HG03025 (cell line): ENCODE results near the gene VAX1.
"Not testable (repeated sequence)": the region's sequence is repeated elsewhere in the genome, so short reads cannot be mapped to it uniquely, and the experiment has no call there.

Source experiments
- ATAC-seq: cut with Tn5 transposase; IDR thresholded peaks from one replicate; pipeline ENCODE4 v1.9.1; 2021; ENCODE audit warnings: mild to moderate bottlenecking, moderate library complexity; ENCODE audit not compliant: unreplicated experiment, low FRiP score

VAX1 gene, protein sequence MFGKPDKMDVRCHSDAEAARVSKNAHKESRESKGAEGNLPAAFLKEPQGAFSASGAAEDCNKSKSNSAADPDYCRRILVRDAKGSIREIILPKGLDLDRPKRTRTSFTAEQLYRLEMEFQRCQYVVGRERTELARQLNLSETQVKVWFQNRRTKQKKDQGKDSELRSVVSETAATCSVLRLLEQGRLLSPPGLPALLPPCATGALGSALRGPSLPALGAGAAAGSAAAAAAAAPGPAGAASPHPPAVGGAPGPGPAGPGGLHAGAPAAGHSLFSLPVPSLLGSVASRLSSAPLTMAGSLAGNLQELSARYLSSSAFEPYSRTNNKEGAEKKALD

DNA sequence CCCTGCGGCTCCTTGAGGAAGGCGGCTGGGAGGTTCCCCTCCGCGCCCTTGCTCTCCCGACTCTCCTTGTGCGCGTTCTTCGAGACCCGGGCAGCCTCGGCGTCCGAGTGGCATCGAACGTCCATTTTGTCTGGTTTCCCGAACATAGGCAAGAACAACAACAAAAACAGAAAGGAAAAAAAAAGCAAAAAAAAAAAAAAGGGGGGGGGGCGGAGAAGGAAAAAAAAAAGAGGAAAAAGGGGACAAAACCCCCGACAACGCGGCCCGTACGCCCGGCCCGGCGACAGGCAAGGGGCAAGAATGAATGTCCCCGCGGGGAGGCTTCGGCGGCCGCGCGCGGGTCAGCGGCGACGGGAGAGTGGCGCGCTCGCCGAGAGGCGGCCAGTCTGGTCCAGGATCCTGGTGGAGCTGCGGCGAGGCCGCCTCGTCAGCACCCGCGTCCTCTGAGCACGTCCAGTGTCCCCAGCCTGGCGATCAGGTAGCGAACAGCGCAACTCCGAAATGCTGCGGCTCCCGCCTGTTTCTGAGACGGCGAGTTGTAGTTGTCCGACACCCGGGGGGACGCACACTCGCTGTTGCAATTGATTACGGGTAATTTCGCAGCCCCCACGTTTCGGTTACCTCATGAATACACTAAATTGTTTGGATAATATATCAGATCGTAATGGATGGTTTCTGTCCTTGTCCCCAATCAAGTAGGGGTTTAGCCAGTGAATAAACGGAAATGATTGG lies at the start of gene VAX1:
Gene VAX1, minus strand, starts transcription at position 360 of the 732 bp plus-strand sequence. Its CDS starts 214 bp downstream, at position 146.
- ATAC-seq = no peak

GRCh38 chr10:117186832-117187615 lies 49.0 kb upstream of the VAX1 start:
- ATAC-seq = no peak

DNA sequence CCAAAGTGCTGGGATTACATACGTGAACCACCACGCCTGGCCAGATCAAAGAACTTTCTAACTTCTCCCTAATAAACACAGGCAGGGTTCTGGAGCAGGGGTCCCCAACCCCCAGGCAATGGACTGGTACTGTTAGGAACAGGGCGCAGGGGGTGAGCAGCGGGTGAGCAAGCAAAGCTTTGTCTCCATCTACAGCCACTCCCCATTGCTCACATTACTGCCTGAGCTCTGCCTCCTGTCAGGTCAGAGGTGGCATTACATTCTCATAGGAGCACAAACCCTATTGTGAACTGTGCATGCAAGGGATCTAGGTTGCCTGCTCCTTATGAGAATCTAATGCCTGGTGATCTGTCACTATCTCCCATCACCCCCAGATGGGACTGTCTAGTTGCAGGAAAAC lies 47.7 kb upstream of the VAX1 start:
- not testable (repeated sequence) for ATAC-seq

DNA sequence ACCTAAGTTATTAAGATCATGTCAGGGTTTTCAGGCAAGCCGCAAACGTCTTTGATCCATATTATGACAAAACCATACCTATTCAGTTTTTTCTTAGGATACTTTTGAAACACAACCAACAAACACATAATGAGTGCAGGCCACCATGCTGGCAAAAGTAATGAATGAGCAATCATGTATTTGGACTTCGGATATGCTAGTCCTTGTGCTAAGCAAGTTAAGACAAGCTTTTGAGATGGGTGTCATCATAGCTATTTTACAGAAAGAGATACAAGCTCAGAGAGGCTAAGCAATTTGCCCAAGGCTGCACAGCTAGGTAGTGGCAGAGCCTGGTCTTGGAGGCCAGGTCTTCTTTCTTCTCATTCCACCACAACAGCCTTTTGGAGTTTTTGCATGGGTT lies 46.8 kb upstream of the VAX1 start:
- no peak for ATAC-seq

- no peak for ATAC-seq
Observed at GRCh38 chr10:117184296-117184695, 46.2 kb upstream of the VAX1 start.

DNA sequence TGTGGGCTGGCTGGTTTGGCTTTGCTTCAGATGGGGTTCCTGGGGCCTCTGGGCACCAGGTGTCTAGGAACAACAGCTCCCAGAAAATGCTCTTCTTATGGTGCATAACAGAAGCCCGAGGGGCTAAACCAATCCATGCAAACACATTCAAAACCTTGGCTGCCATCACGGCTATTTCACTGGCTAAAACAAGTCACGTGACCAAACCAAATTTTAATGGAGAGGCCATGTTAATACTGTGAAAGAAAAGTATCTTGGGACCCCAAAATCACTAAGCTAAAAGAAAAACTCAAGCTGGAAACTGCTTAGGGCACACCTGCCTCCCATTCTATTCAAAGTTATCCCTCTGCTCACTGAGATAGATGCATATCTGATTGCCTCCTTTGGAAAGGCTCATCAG lies 40.1 kb upstream of the VAX1 start:
- ATAC-seq = no peak

- peak; percentile 54 for ATAC-seq
Observed at GRCh38 chr10:117175901-117176534, 37.9 kb upstream of the VAX1 start.

- peak; percentile 22 for ATAC-seq
Observed at GRCh38 chr10:117175215-117175900, 37.3 kb upstream of the VAX1 start.

GRCh38 chr10:117174439-117175214 lies 36.6 kb upstream of the VAX1 start:
- peak; percentile 82 for ATAC-seq

DNA sequence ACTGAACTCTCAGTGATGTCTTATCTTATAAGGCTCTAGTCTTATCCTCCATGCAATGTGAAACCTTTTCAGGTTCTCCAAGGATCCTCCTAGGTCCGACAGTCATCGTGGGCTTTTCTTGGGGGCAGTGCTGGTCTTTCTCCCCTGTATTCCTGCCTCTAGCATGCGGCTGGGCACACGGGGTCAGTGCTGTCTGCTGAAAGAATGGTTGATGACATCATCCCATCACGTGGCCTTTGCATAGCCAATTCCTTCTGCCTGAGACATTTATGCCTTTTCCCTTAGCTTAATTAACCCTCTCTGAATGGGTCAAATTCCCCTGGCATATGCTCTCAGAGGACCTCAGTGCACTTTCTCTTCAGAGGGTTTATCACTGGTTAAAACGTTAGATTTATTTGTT lies 32.2 kb upstream of the VAX1 start:
- no peak for ATAC-seq

DNA sequence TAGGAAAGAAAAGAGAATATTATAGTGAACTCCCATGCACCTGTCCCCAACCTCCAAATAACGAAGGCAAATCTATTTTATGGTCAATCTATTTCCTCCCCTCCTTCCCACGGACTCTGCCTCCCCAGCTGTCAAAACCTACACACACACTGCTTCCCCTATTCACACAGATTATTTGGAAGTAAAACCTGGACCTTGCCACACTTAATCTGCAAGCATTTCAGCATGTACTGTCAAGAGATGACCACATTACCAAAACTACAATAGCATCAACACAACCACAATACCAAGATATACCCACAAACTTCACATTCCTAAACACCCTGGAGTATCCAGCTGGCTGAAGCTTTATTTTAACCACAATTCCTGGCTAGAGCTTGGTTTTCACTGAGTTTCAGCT lies 31.4 kb upstream of the VAX1 start:
- ATAC-seq = no peak

DNA sequence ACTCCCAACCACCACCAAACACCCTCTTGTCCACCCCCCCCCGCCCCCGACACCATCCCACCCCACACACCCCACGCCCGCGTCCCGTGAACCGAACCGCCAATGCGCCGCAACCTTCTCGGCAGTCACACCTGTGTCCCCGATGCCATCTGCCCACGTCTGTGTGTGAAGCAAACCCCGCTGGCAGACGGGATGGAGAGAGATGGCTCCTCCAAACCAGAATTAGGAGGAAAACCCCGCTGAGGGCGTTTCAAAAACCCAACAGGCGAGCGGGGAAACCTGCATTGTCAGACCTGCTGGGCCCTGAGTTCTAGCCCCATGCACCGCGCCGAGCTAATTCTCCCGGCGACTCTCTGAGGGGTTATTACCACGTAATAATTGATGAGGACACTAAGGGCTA lies 30.7 kb upstream of the VAX1 start:
- ATAC-seq = no peak

DNA sequence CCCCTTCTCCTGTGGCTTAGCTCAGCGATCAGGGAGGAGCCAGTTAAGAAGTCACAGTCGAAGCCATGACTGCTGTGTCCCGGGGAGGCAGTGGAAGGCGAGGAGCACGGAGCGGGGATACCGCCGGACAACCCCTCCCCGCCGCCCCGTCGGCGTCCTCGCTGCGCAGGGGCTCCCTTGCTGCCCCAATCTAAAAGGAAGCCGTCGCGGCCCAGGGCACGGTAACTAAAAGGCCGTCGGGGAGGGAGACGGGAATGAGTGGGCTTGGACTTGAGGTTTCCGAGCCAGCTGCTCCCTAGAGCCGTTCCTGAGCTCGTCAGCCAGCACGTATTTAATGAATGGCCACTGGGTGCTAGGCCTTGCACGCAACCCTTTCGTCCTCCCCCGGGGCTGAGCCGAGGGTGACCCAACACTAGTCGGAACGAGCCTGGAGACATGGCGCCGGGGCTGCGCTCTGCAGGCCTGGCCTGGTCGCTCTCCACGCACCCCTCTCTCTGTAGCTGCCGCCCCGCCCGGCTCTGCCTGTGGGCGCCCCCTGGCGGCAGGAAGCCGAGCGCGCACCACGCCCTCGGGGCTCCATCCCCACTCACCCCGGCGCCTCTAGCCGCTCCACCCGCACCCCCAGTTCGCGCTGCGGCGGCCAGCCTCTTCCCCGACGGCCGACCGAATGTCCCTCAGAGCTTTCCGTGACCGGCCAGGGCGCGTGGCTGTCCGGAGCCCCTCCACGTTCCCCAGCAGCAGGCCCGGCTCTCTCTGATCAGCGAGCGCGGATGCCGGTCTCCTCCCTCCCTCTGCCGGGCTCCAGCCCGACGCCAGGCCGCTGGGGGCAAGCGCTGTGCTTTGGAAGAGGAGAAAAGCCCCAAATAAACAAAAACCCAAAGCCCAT lies 30.0 kb upstream of the VAX1 start:
- peak; percentile 83 for ATAC-seq

GRCh38 chr10:117167346-117167788 lies 29.3 kb upstream of the VAX1 start:
- ATAC-seq = no peak

GRCh38 chr10:117166418-117167345 lies 28.6 kb upstream of the VAX1 start:
- ATAC-seq = no peak

DNA sequence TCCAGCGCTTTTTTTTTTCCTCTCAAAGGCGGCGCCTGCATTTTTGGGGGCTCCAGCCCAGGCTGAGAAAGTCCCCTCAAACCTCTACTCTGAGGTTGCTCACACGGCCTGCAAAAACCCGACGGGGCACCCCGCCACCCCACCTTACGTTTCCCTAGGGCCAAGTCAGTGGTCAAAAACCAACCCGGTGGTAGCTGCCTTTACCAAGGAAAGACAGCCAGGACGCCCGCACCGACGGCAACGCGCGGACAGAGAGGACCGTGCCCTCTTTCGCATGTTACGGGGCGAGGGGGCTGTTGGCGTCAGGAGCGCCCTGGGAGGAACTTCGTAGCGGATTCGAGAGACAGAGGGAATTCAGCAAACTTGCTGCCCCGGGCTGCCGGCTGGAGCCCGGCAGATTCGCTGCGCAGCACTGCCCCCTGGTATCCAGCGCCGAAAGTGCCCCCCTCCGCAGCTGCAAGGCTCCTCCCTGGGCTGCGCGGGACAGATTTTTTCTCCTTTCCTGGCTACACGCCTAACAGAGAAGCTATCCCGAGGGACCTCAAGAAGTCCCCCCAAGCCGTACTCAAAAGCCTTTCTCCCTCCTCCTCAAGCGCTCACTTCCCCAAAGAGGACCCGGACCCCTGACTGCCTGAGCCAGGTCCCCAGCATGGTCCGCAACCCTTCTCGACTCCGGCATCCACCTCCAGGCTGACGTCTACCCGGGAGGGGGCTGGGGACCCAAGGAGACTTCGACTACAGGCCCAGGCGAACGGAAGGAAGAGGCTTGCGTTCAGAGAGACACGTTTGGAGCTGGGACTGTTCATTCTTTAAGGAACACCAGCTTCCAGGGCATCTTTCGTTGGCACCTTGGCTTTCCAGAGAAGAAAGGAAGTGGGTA lies 27.7 kb upstream of the VAX1 start:
- ATAC-seq = no peak
